ENCODE data around the gene KCNIP1. TPM values are rescaled to one million over a fixed set of nuclear protein-coding genes. Genes with fewer than 3 reads are reported as not detected.

Gene KCNIP1
- total and polyA plus RNA-seq, 9 of the 15 experiments (the other 6 are each of a cell fraction or from before 2014, with no cell fraction given), result not detected

DNA sequence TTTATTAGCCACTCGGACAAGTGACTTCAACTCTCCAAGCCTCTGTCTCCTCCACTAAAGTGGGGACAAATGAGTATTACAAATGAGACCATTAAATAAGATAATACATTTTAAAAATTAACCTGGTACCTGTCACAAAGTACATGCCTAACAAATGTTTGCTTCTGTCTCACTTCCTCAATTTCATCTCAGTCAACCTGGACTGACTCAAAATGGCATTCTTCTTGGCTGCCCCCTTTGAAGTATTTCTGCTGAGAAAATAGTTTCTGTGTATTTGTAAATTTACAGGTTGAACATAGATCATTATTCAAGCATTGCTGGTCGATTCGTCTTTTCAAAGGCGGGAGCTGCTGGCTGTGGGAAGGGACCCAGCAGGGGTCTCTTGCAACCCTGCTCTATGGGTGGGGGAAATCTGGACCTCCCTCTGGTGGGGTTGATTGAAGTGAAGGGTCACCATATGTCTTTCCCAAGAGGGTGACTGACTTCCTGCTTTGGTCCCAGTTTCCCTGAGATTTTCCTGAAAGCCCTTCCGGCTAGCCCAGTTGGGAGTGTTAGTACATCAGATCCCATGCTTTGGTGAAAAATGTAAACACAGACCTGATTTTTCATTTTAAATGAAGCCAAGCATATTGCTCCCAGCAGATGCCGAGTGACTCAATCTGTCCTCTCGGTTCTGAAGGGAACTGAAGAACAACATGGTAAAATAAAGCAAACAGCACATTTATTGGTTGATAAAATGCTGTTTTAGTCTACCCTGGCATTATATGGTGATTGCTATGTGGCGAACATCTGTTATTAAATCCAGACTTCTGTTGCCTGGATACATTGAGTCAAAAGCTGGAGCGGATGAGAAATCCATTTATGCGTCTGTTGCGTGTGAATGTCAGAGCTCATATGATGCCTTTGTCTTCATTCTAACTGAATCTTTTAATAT lies 73.0 kb downstream of the KCNIP1 start (continued):
- TF ChIP-seq, protein P1, sequence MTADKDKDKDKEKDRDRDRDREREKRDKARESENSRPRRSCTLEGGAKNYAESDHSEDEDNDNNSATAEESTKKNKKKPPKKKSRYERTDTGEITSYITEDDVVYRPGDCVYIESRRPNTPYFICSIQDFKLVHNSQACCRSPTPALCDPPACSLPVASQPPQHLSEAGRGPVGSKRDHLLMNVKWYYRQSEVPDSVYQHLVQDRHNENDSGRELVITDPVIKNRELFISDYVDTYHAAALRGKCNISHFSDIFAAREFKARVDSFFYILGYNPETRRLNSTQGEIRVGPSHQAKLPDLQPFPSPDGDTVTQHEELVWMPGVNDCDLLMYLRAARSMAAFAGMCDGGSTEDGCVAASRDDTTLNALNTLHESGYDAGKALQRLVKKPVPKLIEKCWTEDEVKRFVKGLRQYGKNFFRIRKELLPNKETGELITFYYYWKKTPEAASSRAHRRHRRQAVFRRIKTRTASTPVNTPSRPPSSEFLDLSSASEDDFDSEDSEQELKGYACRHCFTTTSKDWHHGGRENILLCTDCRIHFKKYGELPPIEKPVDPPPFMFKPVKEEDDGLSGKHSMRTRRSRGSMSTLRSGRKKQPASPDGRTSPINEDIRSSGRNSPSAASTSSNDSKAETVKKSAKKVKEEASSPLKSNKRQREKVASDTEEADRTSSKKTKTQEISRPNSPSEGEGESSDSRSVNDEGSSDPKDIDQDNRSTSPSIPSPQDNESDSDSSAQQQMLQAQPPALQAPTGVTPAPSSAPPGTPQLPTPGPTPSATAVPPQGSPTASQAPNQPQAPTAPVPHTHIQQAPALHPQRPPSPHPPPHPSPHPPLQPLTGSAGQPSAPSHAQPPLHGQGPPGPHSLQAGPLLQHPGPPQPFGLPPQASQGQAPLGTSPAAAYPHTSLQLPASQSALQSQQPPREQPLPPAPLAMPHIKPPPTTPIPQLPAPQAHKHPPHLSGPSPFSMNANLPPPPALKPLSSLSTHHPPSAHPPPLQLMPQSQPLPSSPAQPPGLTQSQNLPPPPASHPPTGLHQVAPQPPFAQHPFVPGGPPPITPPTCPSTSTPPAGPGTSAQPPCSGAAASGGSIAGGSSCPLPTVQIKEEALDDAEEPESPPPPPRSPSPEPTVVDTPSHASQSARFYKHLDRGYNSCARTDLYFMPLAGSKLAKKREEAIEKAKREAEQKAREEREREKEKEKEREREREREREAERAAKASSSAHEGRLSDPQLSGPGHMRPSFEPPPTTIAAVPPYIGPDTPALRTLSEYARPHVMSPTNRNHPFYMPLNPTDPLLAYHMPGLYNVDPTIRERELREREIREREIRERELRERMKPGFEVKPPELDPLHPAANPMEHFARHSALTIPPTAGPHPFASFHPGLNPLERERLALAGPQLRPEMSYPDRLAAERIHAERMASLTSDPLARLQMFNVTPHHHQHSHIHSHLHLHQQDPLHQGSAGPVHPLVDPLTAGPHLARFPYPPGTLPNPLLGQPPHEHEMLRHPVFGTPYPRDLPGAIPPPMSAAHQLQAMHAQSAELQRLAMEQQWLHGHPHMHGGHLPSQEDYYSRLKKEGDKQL (CRISPR knock-in tag; IDR thresholded peaks at IDR 0.05; ENCODE audit: borderline replicate concordance), result no peak
- no peak for TF ChIP-seq CBFB (CRISPR knock-in tag; IDR thresholded peaks at IDR 0.05)
- no peak for TF ChIP-seq CREB3L1 (IDR thresholded peaks at IDR 0.05; ENCODE audit: borderline replicate concordance, low read depth)
- TF ChIP-seq PHB2 (IDR thresholded peaks at IDR 0.05; ENCODE audit: low read depth), result no peak
- no peak for TF ChIP-seq PPARD (CRISPR knock-in tag; IDR thresholded peaks at IDR 0.05)
- TF ChIP-seq NFIX (CRISPR knock-in tag; IDR thresholded peaks at IDR 0.05; ENCODE audit: low read depth), result no peak
